H1 (cell line): ENCODE data around the gene PTPRT. TPM values are rescaled to one million over a fixed set of nuclear protein-coding genes. Genes with fewer than 3 reads are reported as not detected.
A peak's percentile ranks its signal among the peaks of the same experiment; 100 is the strongest.

Experiments
- CTCF ChIA-PET: fragments of 300-600 bp; sonication (Branson Sonifier 250); formaldehyde crosslinking; loops from one replicate; lab custom pipeline; 2021; ENCODE audit not compliant: partially characterized antibody; lab: Charles Lee
- POLR2A ChIA-PET: fragments of 300-600 bp; sonication (Branson Sonifier 250); formaldehyde crosslinking; loops from one replicate; lab custom pipeline; 2021; ENCODE audit warnings: inconsistent platforms; ENCODE audit not compliant: partially characterized antibody; lab: Charles Lee
- DNase-seq, 2 experiments: peaks; one replicate each; pipeline versions ENCODE4 v3.0.0 to v3.0.0-alpha.2; 2010 to 2022; ENCODE audit warnings: low spot score in 2 of 2, low read depth in 1 of 2, mixed read lengths in 1 of 2
- FAIRE-seq: peaks from 2 replicates; lab custom pipeline; 2011; peaks lifted over from hg19 to GRCh38; lab: Jason Lieb, UNC
- H2AFZ ChIP-seq: 2 replicates; pipeline ENCODE4 v1.8.1; 2012; ENCODE audit warnings: low read length, inconsistent platforms
- H2AK5ac ChIP-seq: 2 replicates; pipeline ENCODE4 v1.6.1; 2013; ENCODE audit warnings: low read depth, low read length
- H2BK120ac ChIP-seq: replicated peaks from 2 replicates; pipeline ENCODE3; 2013; ENCODE audit warnings: low read depth, low read length, inconsistent platforms
- H2BK12ac ChIP-seq: 2 replicates; pipeline ENCODE4 v1.6.1; 2013; ENCODE audit warnings: low read depth, low read length
- H2BK15ac ChIP-seq: 2 replicates; pipeline ENCODE4 v1.6.1; 2013; ENCODE audit warnings: low read length
- H2BK20ac ChIP-seq: 2 replicates; pipeline ENCODE4 v1.6.1; 2013; ENCODE audit warnings: low read length
- H2BK5ac ChIP-seq: 2 replicates; pipeline ENCODE4 v1.6.1; 2013; ENCODE audit warnings: low read depth, low read length
- H3K14ac ChIP-seq: 2 replicates; pipeline ENCODE4 v1.6.1; 2013; ENCODE audit warnings: inconsistent platforms; ENCODE audit not compliant: insufficient read length
- H3K18ac ChIP-seq: 2 replicates; pipeline ENCODE4 v1.6.1; 2013; ENCODE audit warnings: low read length; ENCODE audit errors: extremely low read depth
- H3K23ac ChIP-seq: 2 replicates; pipeline ENCODE4 v1.6.1; 2013; ENCODE audit warnings: inconsistent platforms; ENCODE audit not compliant: insufficient read length
- H3K23me2 ChIP-seq: 2 replicates; pipeline ENCODE4 v1.6.1; 2013; ENCODE audit warnings: low read depth, low read length
- H3K27ac ChIP-seq: 2 replicates; pipeline ENCODE4 v1.6.1; 2011; ENCODE audit warnings: low read depth, low read length, inconsistent platforms
- H3K27me3 ChIP-seq, 4 experiments: replicated peaks in 1 of 4; 1 replicate in 1 of 4; 2 replicates in 3 of 4; pipeline versions ENCODE4 v1.6.1 to v1.8.1; 2011 to 2013; ENCODE audit warnings: low read length in 3 of 4, mild to moderate bottlenecking in 3 of 4, inconsistent platforms in 2 of 4, mixed read lengths in 2 of 4, moderate library complexity in 1 of 4; ENCODE audit not compliant: control insufficient read depth in 3 of 4, insufficient read depth in 3 of 4; ENCODE audit errors: extremely low read depth in 1 of 4
- H3K36me3 ChIP-seq, 4 experiments: 2 replicates each; pipeline versions ENCODE4 v1.6.1 to v1.8.1; 2011 to 2013; ENCODE audit warnings: mild to moderate bottlenecking in 4 of 4, low read length in 3 of 4, moderate library complexity in 2 of 4, control low read depth in 1 of 4, inconsistent platforms in 1 of 4; ENCODE audit not compliant: insufficient read depth in 4 of 4, control insufficient read depth in 2 of 4
- H3K4ac ChIP-seq: replicated peaks from 2 replicates; pipeline ENCODE3; 2013; ENCODE audit warnings: low read length, low read depth, mixed read lengths, inconsistent platforms; ENCODE audit not compliant: insufficient read length
- H3K4me1 ChIP-seq, 4 experiments: replicated peaks in 1 of 4; 1 replicate in 1 of 4; 2 replicates in 3 of 4; pipeline versions ENCODE4 v1.6.1 to v1.8.1; 2011 to 2013; ENCODE audit warnings: low read length in 3 of 4, inconsistent platforms in 2 of 4, mixed read lengths in 1 of 4; ENCODE audit not compliant: insufficient read depth in 4 of 4, control insufficient read depth in 3 of 4
- H3K4me2 ChIP-seq, 2 experiments: 2 replicates each; pipeline versions ENCODE4 v1.6.1 to v1.8.1; 2011 to 2013; ENCODE audit warnings: low read depth in 2 of 2, low read length in 2 of 2, control low read depth in 1 of 2, inconsistent platforms in 1 of 2, mild to moderate bottlenecking in 1 of 2; ENCODE audit not compliant: insufficient read depth in 1 of 2
- H3K4me3 ChIP-seq, 4 experiments: fragments of 200-600, 300-600 bp in 1 of 4; sonication (generic), shearing (Covaris generic), sonication (Bioruptor Twin) in 1 of 4; 2 replicates each; pipeline versions ENCODE4 v1.5.1 to v1.8.1; 2011 to 2016; ENCODE audit warnings: low read length in 4 of 4, low read depth in 3 of 4, control low read depth in 2 of 4, inconsistent platforms in 2 of 4, mild to moderate bottlenecking in 2 of 4, mixed read lengths in 1 of 4, moderate library complexity in 1 of 4; ENCODE audit not compliant: insufficient read depth in 2 of 4; ENCODE audit errors: extremely low read depth in 1 of 4
- H3K56ac ChIP-seq: replicated peaks from 2 replicates; pipeline ENCODE3; 2013; ENCODE audit warnings: low read depth, mild to moderate bottlenecking, mixed read lengths, low read length, inconsistent platforms; ENCODE audit not compliant: insufficient read length
- H3K79me1 ChIP-seq: 2 replicates; pipeline ENCODE4 v1.6.1; 2013; ENCODE audit warnings: low read depth, low read length, control low read depth
- H3K79me2 ChIP-seq, 2 experiments: 2 replicates each; pipeline versions ENCODE4 v1.6.1 to v1.8.1; 2012 to 2013; ENCODE audit warnings: low read length in 2 of 2, mild to moderate bottlenecking in 2 of 2, inconsistent platforms in 1 of 2; ENCODE audit not compliant: insufficient read depth in 2 of 2, control insufficient read depth in 1 of 2
- H3K9ac ChIP-seq, 4 experiments: replicated peaks in 1 of 4; 1 replicate in 1 of 4; 2 replicates in 3 of 4; pipeline versions ENCODE4 v1.6.1 to v1.8.1; 2011 to 2013; ENCODE audit warnings: low read depth in 3 of 4, low read length in 3 of 4, control low read depth in 2 of 4, mild to moderate bottlenecking in 2 of 4, moderate library complexity in 2 of 4, inconsistent platforms in 1 of 4; ENCODE audit errors: extremely low read depth in 1 of 4
- H3K9me3 ChIP-seq, 2 experiments: 2 replicates each; pipeline versions ENCODE4 v1.6.1 to v1.8.1; 2012 to 2013; ENCODE audit warnings: mild to moderate bottlenecking in 2 of 2, moderate library complexity in 2 of 2, control low read depth in 1 of 2, inconsistent platforms in 1 of 2, low read depth in 1 of 2, low read length in 1 of 2, mixed read lengths in 1 of 2; ENCODE audit not compliant: insufficient read depth in 2 of 2
- H4K20me1 ChIP-seq, 2 experiments: replicated peaks in 1 of 2; 2 replicates each; pipeline versions ENCODE3 to v1.8.1; 2011 to 2013; ENCODE audit warnings: inconsistent platforms in 2 of 2, low read length in 2 of 2, mild to moderate bottlenecking in 1 of 2; ENCODE audit not compliant: insufficient read depth in 2 of 2, control insufficient read depth in 1 of 2
- H4K5ac ChIP-seq: 2 replicates; pipeline ENCODE4 v1.6.1; 2013; ENCODE audit warnings: low read length, low read depth, mixed read lengths, inconsistent platforms; ENCODE audit not compliant: insufficient read length
- H4K8ac ChIP-seq: 2 replicates; pipeline ENCODE4 v1.8.0; 2013; ENCODE audit warnings: mild to moderate bottlenecking, moderate library complexity, low read length, inconsistent platforms; ENCODE audit not compliant: insufficient read depth; ENCODE audit errors: extremely low read depth
- H4K91ac ChIP-seq: replicated peaks from 2 replicates; pipeline ENCODE3; 2013; ENCODE audit warnings: low read length, mixed read lengths, inconsistent platforms; ENCODE audit not compliant: insufficient read length
- FOSL1 ChIP-seq: IDR thresholded peaks from 2 replicates; pipeline ENCODE4 v1.6.1; 2011; ENCODE audit warnings: mild to moderate bottlenecking, low read depth, low read length, moderate library complexity; ENCODE audit not compliant: insufficient read depth
- RAD21 ChIP-seq, 2 experiments: IDR thresholded peaks in 1 of 2; conservative IDR thresholded peaks in 1 of 2; 2 replicates each; pipeline ENCODE4 v1.6.1; 2011; ENCODE audit warnings: low read depth in 2 of 2, low read length in 2 of 2, improper control_type of control experiment in 1 of 2, inconsistent platforms in 1 of 2, mild to moderate bottlenecking in 1 of 2, moderate library complexity in 1 of 2
- TCF12 ChIP-seq: IDR thresholded peaks from 2 replicates; pipeline ENCODE4 v1.6.1; 2011; ENCODE audit warnings: low read depth, mild to moderate bottlenecking, low read length
- WGBS, 2 experiments: shearing (Covaris generic) in 1 of 2; methylation state at CpG; one replicate each; pipeline versions ENCODE4 v1.1.6 to v1.1.7; 2013 to 2015; ENCODE audit warnings: low lambda C conversion rate in 2 of 2, mixed read lengths in 2 of 2, inconsistent platforms in 1 of 2, low coverage in 1 of 2, missing lambda C conversion rate in 1 of 2; ENCODE audit not compliant: insufficient replicate concordance in 2 of 2, insufficient coverage in 1 of 2, insufficient read length in 1 of 2; ENCODE audit errors: extremely low coverage in 1 of 2, missing lambda C conversion rate in 1 of 2; 5-methylcytosine and 5-hydroxymethylcytosine counted together
- polyA plus RNA-seq, 7 experiments: library from polyadenylated mRNA; depleted of rRNA in 3 of 7; stranded (reverse) in 5 of 7; unstranded in 2 of 7; fragments of >200 nt in 5 of 7; fragments of 200-250 nt in 2 of 7; gene quantifications; 1 replicate in 5 of 7; 2 replicates in 1 of 7; 4 replicates in 1 of 7; pipeline versions ENCODE4 v1.2.1 to v1.2.3, GENCODE V29; 2011 to 2013; ENCODE audit warnings: missing spikeins in 2 of 7, mixed read lengths in 2 of 7
- total RNA-seq: library from RNA; stranded (reverse); fragmentation: NEBNext Ultra II Directional; extraction: Animal tissue kit (Norgen Biotek cat#: 25700); gene quantifications from 2 replicates; pipeline ENCODE4 v1.2.1, GENCODE V29; 2021

PTPRT gene
- total and polyA plus RNA-seq, 2 of the 8 experiments (the other 6 are each of a cell fraction or from before 2014, with no cell fraction given), result 0.33 to 1.8 TPM

- Histone ChIP-seq H3K14ac (no peak overlapping the region), H2BK20ac (peak overlapping the region; percentile 32; the same call in 1 of the 2 replicates), H3K23me2 (no peaks in the 10 kb centered on the region), H2BK5ac (no peak overlapping the region), H2BK120ac (no peak overlapping the region), H3K27me3 (no peaks in the 10 kb centered on the region), H3K27ac (no peak overlapping the region), H4K8ac (no peak overlapping the region), H4K91ac (no peak overlapping the region), H3K9ac (no peak overlapping the region), H3K36me3 (no peaks in the 10 kb centered on the region), H3K23ac (no peak overlapping the region), H3K56ac (no peak overlapping the region), H2BK15ac (no peak overlapping the region), H3K79me1 (no peaks in the 10 kb centered on the region), H2BK12ac (no peak overlapping the region), H3K4me2 (peak overlapping the region; percentile 15 to 37; a peak in 2 of 4 replicates), H3K4me1 (peaks cover 2 to 8% (median 4%) of the 10 kb centered on the region in 4 experiments; a peak in 4 of 7 replicates), H3K79me2 (no peaks in the 10 kb centered on the region), H4K20me1 (no peaks in the 10 kb centered on the region), H2AFZ (peak overlapping the region; percentile 9; the same call in 1 of the 2 replicates), H3K9me3 (no peaks in the 10 kb centered on the region), H3K4me3 (no peak overlapping the region; a peak in 1 of 8 replicates), H4K5ac (no peak overlapping the region), H2AK5ac (no peak overlapping the region), H3K4ac (no peak overlapping the region), H3K18ac (no peak overlapping the region)
- CTCF ChIA-PET, result interaction anchor here (1.1 kb wide), 2 partner anchors 54 to 201 kb away, joined by 3 read pairs; no protein-coding TSS in a partner anchor
- WGBS, 2 experiments, result 63% methylated on average over 5 of the region's 5 CpGs; no CpG with 5 or more reads in 1 of the 2 experiments
- TF ChIP-seq FOSL1 (no peak), RAD21 (IDR thresholded peaks at IDR 0.05 in 1 of 2, conservative IDR thresholded peaks at IDR 0.05 in 1 of 2; ENCODE audit: low read depth in 2 of 2, low read length in 2 of 2) (peak in 1 of 2 experiments; percentile 19; a peak in 1 of 4 replicates), TCF12 (0 out of 2 replicates have a peak, but pooled peaks have one; percentile 48)
- DNase-seq (no peak), FAIRE-seq (no peak)
- POLR2A ChIA-PET, result no interaction called here
Measured at GRCh38 chr20:42836339-42836738, 353.4 kb downstream of the PTPRT start.
